Testis (tissue), 2 donors: ENCODE results near the gene MEOX1.

Experiments used
- CTCF ChIP-seq, 3 experiments: fragments of 450-650 bp in 2 of 3; fragments of 200-600 bp in 1 of 3; sonication (generic) in 1 of 3; IDR thresholded peaks; one replicate each; pipeline ENCODE4 v1.5.1; 2016 to 2019; ENCODE audit warnings: antibody characterized with exemption in 3 of 3, mild to moderate bottlenecking in 2 of 3, moderate library complexity in 1 of 3
- POLR2A ChIP-seq: fragments of 450-650 bp; IDR thresholded peaks from one replicate; pipeline ENCODE4 v1.6.1; 2017; ENCODE audit warnings: antibody characterized with exemption, mild to moderate bottlenecking, moderate library complexity

DNA sequence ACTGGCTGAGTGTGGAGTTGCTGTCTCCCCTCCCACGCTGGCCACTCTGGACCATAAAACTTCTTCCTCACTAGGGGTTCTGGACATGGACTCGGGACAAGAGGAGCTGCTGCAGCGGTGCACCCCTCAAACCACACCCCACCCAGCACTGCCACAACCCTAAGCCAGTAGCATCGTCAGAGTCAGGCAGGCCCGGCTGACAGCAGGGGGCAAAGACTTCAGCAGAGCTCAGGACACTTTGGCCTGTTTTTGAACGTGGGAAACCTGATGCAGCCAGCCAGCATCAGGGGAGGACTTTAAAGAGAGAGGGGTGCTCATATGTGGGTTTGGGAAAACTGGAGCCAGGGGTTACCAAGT, 9.6 kb downstream of the MEOX1 start:
- TF ChIP-seq CTCF (IDR thresholded peaks at IDR 0.05) (no peak), POLR2A (no peak)
